Testis (tissue), 3 donors: ENCODE data around the gene DNAJC13. TPM values are rescaled to one million over a fixed set of nuclear protein-coding genes. Genes with fewer than 3 reads are reported as not detected.

ENCODE experiments used
- DNase-seq: peaks from one replicate; pipeline ENCODE4 v3.0.0-alpha.2; 2019
- H3K27ac ChIP-seq, 2 donors: fragments of 200-600 bp; sonication (generic); one replicate each; pipeline ENCODE4 v1.5.1; 2019
- H3K27me3 ChIP-seq: fragments of 200-600 bp; sonication (generic); one replicate; pipeline ENCODE4 v1.5.1; 2019
- H3K36me3 ChIP-seq: fragments of 200-600 bp; sonication (generic); one replicate; pipeline ENCODE4 v1.5.1; 2017; ENCODE audit warnings: low read depth; ENCODE audit errors: missing control alignments
- H3K4me1 ChIP-seq: fragments of 200-600 bp; sonication (generic); one replicate; pipeline ENCODE4 v1.5.1; 2019
- H3K4me3 ChIP-seq, 2 donors: fragments of 200-600 bp; sonication (generic); one replicate each; pipeline ENCODE4 v1.5.1; 2017 to 2019
- H3K9me3 ChIP-seq: fragments of 200-600 bp; sonication (generic); one replicate; pipeline ENCODE4 v1.5.1; 2017
- CTCF ChIP-seq, 3 experiments: fragments of 450-650 bp in 2 of 3; fragments of 200-600 bp in 1 of 3; sonication (generic) in 1 of 3; IDR thresholded peaks; one replicate each; pipeline ENCODE4 v1.5.1; 2016 to 2019; ENCODE audit warnings: antibody characterized with exemption in 3 of 3, mild to moderate bottlenecking in 2 of 3, moderate library complexity in 1 of 3
- POLR2A ChIP-seq: fragments of 450-650 bp; IDR thresholded peaks from one replicate; pipeline ENCODE4 v1.6.1; 2017; ENCODE audit warnings: antibody characterized with exemption, mild to moderate bottlenecking, moderate library complexity
- WGBS, 2 donors: methylation state at CpG; one replicate each; pipeline ENCODE4 v1.1.5; 2018; 5-methylcytosine and 5-hydroxymethylcytosine counted together
- intact Hi-C: fragments of 100-400 bp; cut with DNase I; formaldehyde crosslinking; loops from one replicate; pipeline ENCODE4 v1.15.1; 2023; ENCODE audit warnings: low total_unique reads
- polyA plus RNA-seq: library from polyadenylated mRNA; stranded (reverse); fragments of 350-450 nt; fragmentation: Illumina TruSeq; extraction: RNeasy Lipid Tissue Mini Kit (QIAGEN cat#74804); gene quantifications from one replicate; pipeline ENCODE4 v1.2.3, GENCODE V29; 2014; ENCODE audit warnings: low read depth, low replicate concordance; ENCODE audit not compliant: insufficient read depth
- total RNA-seq, 2 donors: library from RNA; depleted of rRNA; stranded (reverse); fragments of >200 nt; gene quantifications; one replicate each; pipeline ENCODE4 v1.2.3, GENCODE V29; 2016

DNAJC13 gene
- total and polyA plus RNA-seq, 3 donors from 2014 or later, result 16.8 to 54.4 (median 40.1) TPM

DNA sequence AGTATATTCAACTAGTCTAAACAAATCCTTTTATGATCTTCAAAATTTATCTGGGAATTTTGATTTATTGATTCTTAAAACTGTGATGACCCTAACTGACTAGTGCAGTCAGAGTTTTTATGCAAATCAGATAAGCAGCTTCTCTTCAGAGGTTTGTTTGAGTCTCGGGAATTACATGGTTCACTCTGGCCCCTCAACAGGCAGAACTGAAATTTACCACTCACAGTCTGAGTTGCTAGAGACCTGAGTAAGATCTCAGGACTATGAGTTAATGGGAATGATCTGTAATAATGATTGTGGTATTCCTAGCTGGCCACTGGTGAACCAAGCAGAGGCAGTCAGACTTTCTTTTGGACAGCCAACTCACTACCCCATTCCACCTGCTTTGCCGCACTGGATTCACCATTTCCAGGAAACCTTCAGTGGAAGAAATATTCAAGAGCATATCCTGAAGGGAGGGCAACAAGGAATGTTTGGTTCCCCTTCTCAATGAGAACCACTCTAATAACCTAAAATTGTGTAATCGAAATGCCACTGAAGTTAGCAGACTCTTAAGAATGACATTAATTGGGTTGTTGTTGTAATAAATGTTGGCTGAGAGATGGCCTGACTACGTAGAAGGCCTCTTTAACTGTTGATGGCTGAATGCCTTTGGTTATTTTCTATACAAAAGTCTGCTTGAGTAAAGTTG, 11.5 kb upstream of the DNAJC13 start:
- no peaks in the 10 kb centered on the region for H3K4me1 ChIP-seq
- H3K36me3 ChIP-seq, result no peaks in the 10 kb centered on the region
- intact Hi-C loops, result no loop called here
- no peaks in the 10 kb centered on the region for H3K9me3 ChIP-seq
- no peak overlapping the region for H3K27ac ChIP-seq
- no peak for DNase-seq
- no peak for TF ChIP-seq CTCF (IDR thresholded peaks at IDR 0.05)
- H3K4me3 ChIP-seq, result no peak overlapping the region
- H3K27me3 ChIP-seq, result no peaks in the 10 kb centered on the region
- 88 to 91% methylated on average over 4 of the region's 4 CpGs for WGBS, 2 donors

DNA sequence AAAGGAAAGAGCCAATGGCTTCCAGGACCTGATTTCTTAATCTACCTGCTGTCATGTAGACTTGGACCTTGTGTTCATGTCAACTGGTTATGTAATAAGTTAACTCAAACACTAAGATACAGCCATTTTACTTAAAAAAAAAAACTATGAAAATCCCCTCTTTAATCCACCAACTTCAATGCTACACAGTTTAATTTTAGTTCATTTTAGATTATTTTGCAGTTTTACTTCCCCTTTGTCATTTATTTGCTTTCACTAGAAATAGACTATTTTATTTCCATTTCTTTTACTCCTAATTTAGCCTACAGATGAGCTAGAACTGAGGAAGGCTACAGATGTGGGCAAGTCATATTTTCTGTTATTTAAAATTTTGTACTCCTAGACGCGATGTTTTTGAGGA, 10.7 kb upstream of the DNAJC13 start:
- intact Hi-C loops, result no loop called here

GRCh38 chr3:132407025-132407424, 10.3 kb upstream of the DNAJC13 start:
- no peak overlapping the region for H3K4me3 ChIP-seq
- WGBS, 2 donors, result 87 to 90% methylated on average over 2 of the region's 2 CpGs
- no peak overlapping the region for H3K27ac ChIP-seq
- intact Hi-C loops, result no loop called here
- no peaks in the 10 kb centered on the region for H3K9me3 ChIP-seq
- no peaks in the 10 kb centered on the region for H3K27me3 ChIP-seq
- no peaks in the 10 kb centered on the region for H3K36me3 ChIP-seq
- no peaks in the 10 kb centered on the region for H3K4me1 ChIP-seq
- no peak for DNase-seq
- TF ChIP-seq CTCF (IDR thresholded peaks at IDR 0.05) (no peak), POLR2A (no peak)

More for the DNA sequence above, 10.7 kb upstream of the DNAJC13 start:
- no peak for TF ChIP-seq POLR2A
- TF ChIP-seq CTCF (IDR thresholded peaks at IDR 0.05), result no peak
- H3K27ac ChIP-seq, result no peak overlapping the region
- 89 to 94% methylated on average over 2 of the region's 2 CpGs for WGBS, 2 donors
- no peak for DNase-seq
- no peaks in the 10 kb centered on the region for H3K36me3 ChIP-seq
- H3K9me3 ChIP-seq, result no peaks in the 10 kb centered on the region
- H3K4me1 ChIP-seq, result no peaks in the 10 kb centered on the region
- no peak overlapping the region for H3K4me3 ChIP-seq
- H3K27me3 ChIP-seq, result no peaks in the 10 kb centered on the region

DNA sequence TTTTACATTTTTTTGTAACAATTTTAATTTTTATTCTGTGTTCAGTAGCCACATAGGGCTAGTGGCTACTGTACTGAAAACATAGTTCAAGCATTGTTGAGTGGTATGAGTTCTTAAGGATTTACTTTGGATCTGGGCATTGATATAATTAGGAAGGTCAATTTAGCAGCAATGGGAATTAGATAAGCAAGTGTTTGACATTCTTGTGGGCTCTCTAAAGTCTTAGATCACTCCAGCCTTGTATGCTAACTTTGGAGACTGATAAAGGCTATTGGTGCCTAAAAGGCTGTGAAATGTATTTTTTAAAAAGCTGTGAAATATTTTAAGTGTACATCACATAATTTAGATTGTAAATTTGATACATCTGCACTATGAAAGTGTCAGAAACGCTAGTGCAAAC, 2.5 kb upstream of the DNAJC13 start:
- TF ChIP-seq CTCF (IDR thresholded peaks at IDR 0.05), result no peak
- TF ChIP-seq POLR2A, result no peak
- Histone ChIP-seq H3K27me3 (no peaks in the 10 kb centered on the region), H3K9me3 (no peaks in the 10 kb centered on the region), H3K4me3 (no peak overlapping the region), H3K36me3 (no peaks in the 10 kb centered on the region), H3K4me1 (peaks cover 18% of the 10 kb centered on the region), H3K27ac (no peak overlapping the region)
- no peak for DNase-seq
- 47 to 76% methylated on average over 1 of the region's 1 CpG for WGBS, 2 donors
- intact Hi-C loops, result no loop called here

DNA sequence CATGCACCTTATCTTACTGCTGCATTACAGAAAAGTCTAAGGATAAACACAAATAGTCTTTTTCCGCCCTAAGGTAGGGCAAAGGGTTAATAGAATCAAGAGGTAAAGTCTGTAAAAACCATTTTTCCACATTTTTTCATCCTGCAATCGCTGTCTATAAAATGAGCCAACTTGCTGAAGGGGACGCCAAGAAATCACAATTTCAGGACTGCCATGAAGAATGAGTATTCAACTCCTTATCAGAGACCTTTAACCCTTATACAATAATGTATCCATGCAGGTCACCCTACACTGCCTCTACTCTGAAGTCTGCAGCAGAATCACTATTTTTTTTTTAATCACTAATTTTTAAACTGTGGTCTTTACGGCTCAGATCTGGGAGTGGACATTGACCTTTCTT, 1.1 kb upstream of the DNAJC13 start:
- Histone ChIP-seq H3K27me3 (no peaks in the 10 kb centered on the region), H3K4me1 (peaks cover 27% of the 10 kb centered on the region), H3K36me3 (no peaks in the 10 kb centered on the region), H3K4me3 (no peak overlapping the region), H3K9me3 (no peaks in the 10 kb centered on the region), H3K27ac (no peak overlapping the region)
- TF ChIP-seq POLR2A, result no peak
- no peak for TF ChIP-seq CTCF (IDR thresholded peaks at IDR 0.05)
- intact Hi-C loops, result no loop called here
- no peak for DNase-seq
- 43 to 52% methylated on average over 4 of the region's 4 CpGs for WGBS, 2 donors
